HG02885 (cell line): ENCODE data around the gene TM7SF2.
"Not testable (repeated sequence)": the region's sequence is repeated elsewhere in the genome, so short reads cannot be mapped to it uniquely, and the experiment has no call there.

ENCODE experiments used
- ATAC-seq: cut with Tn5 transposase; IDR thresholded peaks from one replicate; pipeline ENCODE4 v1.9.1; 2021; ENCODE audit warnings: mild to moderate bottlenecking; ENCODE audit not compliant: unreplicated experiment, poor library complexity

The TM7SF2 gene

GRCh38 chr11:65113361-65113756, 1.7 kb downstream of the TM7SF2 start:
- ATAC-seq, result no peak

GRCh38 chr11:65113839-65114238, 2.2 kb downstream of the TM7SF2 start:
- no peak for ATAC-seq

GRCh38 chr11:65114538-65115171, 3.0 kb downstream of the TM7SF2 start:
- ATAC-seq, result no peak

GRCh38 chr11:65115361-65116082, 3.9 kb downstream of the TM7SF2 start:
- no peak for ATAC-seq

DNA sequence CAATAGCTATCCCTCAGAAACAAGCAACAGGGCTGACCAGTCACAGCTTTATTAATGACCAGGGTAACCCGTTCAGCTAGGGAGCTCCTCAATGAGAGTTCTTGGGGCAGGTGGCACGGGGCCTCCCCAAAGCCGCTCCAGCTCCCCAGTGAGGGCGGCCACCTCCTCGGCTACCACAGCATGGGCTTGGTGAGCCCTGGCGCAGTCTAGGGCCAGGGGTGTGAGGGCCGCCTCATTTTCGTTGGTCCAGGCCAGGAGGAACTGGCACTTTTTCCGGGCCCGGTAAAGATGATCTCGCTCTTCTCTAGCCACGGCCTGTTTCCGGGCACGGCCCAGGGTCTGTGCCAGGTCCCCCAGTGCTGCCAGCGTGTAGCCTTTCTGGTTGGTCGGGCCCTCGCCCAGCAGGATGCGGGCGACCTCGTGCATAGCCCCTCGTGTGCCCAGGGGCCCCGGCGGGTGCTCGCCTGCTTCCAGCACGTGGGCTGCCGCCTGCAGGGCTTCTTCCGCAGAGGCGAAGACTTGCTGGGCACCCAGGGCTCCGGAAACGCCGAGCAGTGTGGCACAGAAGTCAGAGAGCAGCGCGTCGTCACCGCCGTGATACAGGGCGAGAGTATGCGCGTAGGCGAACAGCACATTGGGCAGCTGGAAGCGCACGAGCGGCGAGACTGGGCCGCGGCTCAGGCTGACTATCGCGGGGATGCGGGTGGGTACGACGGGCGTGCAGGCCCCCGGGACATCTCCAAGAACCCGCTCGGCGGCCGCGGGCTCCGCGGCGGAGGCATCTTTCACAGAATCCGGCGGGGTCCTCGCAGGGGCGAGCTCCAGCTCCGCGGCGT, 4.9 kb downstream of the TM7SF2 start:
- no peak for ATAC-seq

- ATAC-seq, result peak; percentile 70
These were observed 5.8 kb downstream of the TM7SF2 start, which contains the start of gene ZNHIT2 for GRCh38 chr11:65117206-65118096. Gene ZNHIT2 (minus strand): TSS chr11:65117701. CDS start chr11:65117653, 48 bp downstream.

DNA sequence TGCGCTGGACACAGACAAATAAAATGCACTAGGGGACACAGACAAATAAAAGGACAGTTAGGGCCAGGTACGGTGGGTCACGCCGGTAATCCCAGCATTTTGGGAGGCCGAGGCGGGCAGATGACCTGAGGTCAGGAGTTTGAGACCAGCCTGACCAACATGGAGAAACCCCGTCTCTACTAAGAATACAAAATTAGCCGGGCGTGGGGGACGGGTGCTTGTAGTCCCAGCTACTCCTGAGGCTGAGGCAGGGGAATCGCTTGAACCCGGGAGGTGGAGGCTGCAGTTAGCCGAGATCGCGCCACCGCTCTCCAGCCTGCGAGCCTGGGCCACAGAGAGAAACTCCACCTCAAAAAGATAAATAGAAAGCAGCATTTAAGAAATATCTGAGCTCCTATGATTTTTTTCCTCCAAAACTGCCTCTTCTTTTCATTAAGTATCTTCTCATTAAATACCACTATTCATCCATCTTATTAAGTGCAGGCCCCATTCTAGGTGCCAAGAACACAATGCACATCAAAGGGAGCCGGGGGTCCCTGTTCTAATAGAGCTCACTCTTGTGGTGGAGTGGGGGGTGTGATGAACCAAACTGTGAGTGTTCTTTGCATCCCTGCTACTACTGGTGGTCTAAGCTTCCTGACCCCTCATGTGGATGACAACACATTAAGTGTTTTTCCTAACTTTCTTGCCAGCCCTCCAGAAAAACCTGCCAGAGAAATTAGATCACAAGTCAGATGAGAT, 6.6 kb downstream of the TM7SF2 start:
- ATAC-seq, result no peak

DNA sequence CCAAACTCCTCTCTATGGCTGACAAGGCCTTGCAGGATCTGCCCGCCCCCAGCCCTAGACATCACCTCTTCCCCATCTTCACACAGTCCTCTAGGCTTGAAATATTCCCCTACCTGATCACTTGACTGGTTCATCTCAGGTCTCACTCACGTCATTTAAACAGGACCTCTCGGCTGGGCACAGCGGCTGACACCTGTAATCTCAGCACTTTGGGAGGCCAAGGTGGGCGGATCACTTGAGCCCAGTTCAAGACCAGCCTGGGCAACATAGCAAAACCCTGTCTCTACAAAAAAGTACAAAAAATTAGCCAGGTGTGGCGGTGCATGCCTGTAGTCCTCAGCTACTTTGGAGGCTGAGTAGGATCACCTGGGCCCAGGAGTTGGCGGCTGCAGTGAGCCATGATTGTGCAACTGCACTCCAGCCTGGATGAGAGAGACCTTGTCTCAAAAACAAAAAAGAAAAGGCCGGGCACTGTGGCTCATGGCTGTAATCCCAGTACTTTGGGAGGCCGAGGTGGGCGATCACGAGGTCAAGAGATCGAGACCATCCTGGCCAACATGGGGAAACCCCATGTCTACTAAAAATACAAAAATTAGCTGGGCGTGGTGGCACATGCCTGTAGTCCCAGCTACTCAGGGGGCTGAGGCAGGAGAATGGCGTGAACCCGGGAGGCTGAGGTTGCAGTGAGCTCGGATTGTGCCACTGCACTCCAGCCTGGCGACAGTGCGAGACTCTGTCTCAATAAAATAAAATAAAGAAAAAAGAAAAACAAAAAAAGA, 7.4 kb downstream of the TM7SF2 start:
- not testable (repeated sequence) for ATAC-seq

GRCh38 chr11:65119670-65119995, 8.0 kb downstream of the TM7SF2 start:
- no peak for ATAC-seq

DNA sequence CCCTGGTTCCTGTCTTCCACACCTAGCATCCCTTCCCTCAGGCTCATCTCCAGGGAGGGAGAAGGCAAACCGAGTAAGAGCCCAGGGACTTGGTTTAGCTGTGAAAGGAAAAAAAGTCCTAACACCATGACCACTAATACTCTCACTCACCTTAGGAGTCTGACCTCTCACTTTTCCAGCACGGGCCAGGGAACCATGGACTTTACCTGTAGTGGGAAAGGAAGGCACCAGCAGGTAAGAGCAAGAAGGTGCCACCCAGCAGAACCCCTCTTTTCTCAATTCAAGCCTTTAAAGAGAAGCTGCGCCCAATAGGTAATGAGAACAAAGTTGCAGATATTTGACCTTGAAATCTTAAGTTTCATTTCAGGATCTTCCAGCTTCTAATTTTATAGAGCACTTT, 9.2 kb downstream of the TM7SF2 start:
- no peak for ATAC-seq

- ATAC-seq, result no peak
These were observed 9.8 kb downstream of the TM7SF2 start for GRCh38 chr11:65121447-65121864.

DNA sequence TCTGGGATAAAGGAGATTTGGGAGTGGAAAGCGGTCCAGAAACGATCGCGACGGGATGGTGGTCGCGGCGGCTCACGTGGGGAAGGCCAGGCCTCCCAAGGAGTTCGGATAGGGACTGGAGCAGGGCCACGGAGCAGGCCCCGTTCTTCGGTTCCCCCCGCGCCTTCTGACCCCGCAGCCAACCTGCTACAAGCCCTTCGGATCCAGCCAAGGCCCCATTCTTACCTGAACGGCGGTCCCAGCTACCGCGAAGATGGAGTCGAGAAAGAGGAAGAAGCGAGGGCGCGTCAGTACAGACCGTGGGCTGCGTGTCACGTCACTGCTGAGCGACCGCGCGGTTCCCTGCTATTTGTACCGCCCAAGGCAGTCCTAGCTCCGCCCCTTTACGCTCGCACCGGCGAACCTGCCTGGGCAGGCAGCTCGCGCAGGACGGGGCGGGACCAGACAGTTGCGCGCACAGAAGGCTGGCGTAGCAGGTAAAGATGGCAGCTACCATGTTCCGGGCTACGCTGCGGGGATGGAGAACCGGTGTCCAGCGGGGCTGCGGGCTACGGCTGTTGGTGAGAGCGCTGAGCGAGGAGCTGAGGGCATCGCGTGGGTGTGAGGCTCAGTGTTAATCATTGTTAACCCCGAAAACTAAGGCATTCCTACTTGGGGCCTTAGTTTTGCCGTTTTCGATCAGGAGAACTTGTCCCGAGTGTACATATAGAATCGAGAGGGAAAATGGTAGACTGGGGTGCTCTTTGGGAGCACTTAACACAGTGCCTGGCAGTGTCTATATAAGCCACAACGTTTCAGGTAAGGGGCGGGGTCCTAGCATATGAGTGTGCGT, 10.4 kb downstream of the TM7SF2 start, which contains the start of the genes FAU and MRPL49:
Gene FAU (minus strand): TSS at position 270 of the 832 bp plus-strand sequence. CDS start 321 bp downstream, outside the sequence.
Gene MRPL49 (plus strand): TSS at position 457 of the 832 bp plus-strand sequence. CDS start 26 bp downstream, at position 483.
- ATAC-seq, result peak; percentile 71

- no peak for ATAC-seq
These were observed 13.0 kb downstream of the TM7SF2 start for GRCh38 chr11:65124480-65125196.

DNA sequence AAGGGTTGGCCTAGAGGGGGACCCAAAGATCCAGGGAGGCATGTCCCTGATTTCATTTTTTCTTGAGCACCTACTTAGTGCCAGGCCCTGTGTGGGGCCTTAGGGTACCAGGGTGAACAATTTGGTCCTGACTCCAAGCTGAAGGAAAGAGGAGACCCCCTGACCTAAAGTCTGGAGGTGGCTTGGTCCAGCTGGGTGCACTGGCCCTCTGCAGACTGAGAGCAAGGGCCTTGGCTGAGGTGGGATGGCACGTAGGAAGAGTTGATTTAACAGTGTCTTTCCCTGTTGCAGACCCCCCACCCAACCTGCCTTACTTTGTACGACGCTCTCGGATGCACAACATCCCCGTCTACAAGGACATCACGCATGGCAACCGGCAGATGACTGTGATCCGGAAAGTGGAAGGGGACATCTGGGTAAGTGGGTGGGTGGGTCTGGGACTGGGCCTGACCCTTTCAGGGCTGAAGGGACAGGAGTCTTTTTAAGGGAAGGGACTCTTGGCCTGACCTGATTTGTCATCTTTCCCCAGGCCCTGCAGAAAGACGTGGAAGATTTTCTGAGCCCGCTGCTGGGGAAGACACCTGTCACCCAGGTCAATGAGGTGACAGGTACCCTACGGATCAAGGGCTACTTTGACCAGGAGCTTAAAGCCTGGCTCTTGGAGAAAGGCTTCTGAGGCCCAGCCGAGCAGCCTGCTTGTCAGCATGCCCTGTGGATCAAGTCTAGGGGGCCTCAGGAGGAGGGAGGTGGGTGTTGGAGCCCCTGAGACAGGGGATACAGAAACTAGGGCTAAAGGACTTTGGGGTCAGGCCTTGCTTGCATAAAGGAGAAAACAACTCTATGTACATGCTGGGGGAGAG, 13.8 kb downstream of the TM7SF2 start:
- no peak for ATAC-seq

- ATAC-seq, result no peak
These were observed 15.1 kb downstream of the TM7SF2 start for GRCh38 chr11:65126624-65127274.
